Fibroblast of lung (primary cell): ENCODE data around the gene FOLR2. TPM values are rescaled to one million over a fixed set of nuclear protein-coding genes. Genes with fewer than 3 reads are reported as not detected.

Source experiments
- DNase-seq, 2 donors: peaks; one replicate each; pipeline versions ENCODE4 v3.0.0 to v3.0.0-alpha.2; 2010; ENCODE audit warnings: low read depth in 2 of 2
- H2AFZ ChIP-seq: 2 replicates; pipeline ENCODE4 v1.5.1; 2012; ENCODE audit warnings: low read length, control low read depth, inconsistent platforms
- H3K27ac ChIP-seq: 2 replicates; pipeline ENCODE4 v1.5.1; 2011; ENCODE audit warnings: low read length, control low read depth; ENCODE audit not compliant: insufficient read depth
- H3K27me3 ChIP-seq: 2 replicates; pipeline ENCODE4 v1.5.1; 2011; ENCODE audit warnings: mild to moderate bottlenecking, low read length; ENCODE audit not compliant: control insufficient read depth, insufficient read depth
- H3K36me3 ChIP-seq: 2 replicates; pipeline ENCODE4 v1.5.1; 2011; ENCODE audit warnings: low read length; ENCODE audit not compliant: control insufficient read depth, insufficient read depth
- H3K4me1 ChIP-seq: 2 replicates; pipeline ENCODE4 v1.5.1; 2011; ENCODE audit warnings: low read length; ENCODE audit not compliant: control insufficient read depth, insufficient read depth; ENCODE audit errors: extremely low read depth
- H3K4me2 ChIP-seq: 2 replicates; pipeline ENCODE4 v1.5.1; 2011; ENCODE audit warnings: low read length, control low read depth; ENCODE audit not compliant: insufficient read depth; ENCODE audit errors: extremely low read depth
- H3K4me3 ChIP-seq, 4 experiments: fragments of 200-600 bp in 1 of 4; sonication (generic) in 1 of 4; replicated peaks in 1 of 4; 2 replicates each; pipeline ENCODE4 v1.5.1; 2011 to 2016; ENCODE audit warnings: low read length in 4 of 4, low read depth in 3 of 4, mild to moderate bottlenecking in 3 of 4, control low read depth in 2 of 4, inconsistent platforms in 1 of 4, mixed read lengths in 1 of 4; ENCODE audit not compliant: insufficient read depth in 1 of 4; ENCODE audit errors: control extremely low read depth in 1 of 4
- H3K79me2 ChIP-seq: 2 replicates; pipeline ENCODE4 v1.5.1; 2012; ENCODE audit warnings: mild to moderate bottlenecking, low read length, inconsistent platforms; ENCODE audit not compliant: control insufficient read depth, insufficient read depth
- H3K9ac ChIP-seq: 2 replicates; pipeline ENCODE4 v1.5.1; 2011; ENCODE audit warnings: mild to moderate bottlenecking, low read length, control low read depth; ENCODE audit not compliant: insufficient read depth
- H3K9me3 ChIP-seq: 2 replicates; pipeline ENCODE4 v1.5.1; 2012; ENCODE audit warnings: low read depth, low read length; ENCODE audit not compliant: control insufficient read depth, insufficient read depth
- H4K20me1 ChIP-seq: 2 replicates; pipeline ENCODE4 v1.5.1; 2011; ENCODE audit warnings: low read length; ENCODE audit not compliant: control insufficient read depth, insufficient read depth; ENCODE audit errors: extremely low read depth
- EZH2 ChIP-seq: IDR thresholded peaks from 2 replicates; pipeline ENCODE4 v1.5.1; 2012; ENCODE audit warnings: low read length, control low read depth, mild to moderate bottlenecking; ENCODE audit errors: missing control alignments
- polyA plus RNA-seq, 2 donors: library from polyadenylated mRNA; depleted of rRNA in 1 of 2; stranded (reverse) in 1 of 2; unstranded in 1 of 2; fragments of >200 nt; gene quantifications; 2 replicates each; pipeline ENCODE4 v1.2.1, GENCODE V29; 2011 to 2012; ENCODE audit warnings: missing spikeins in 1 of 2
- total RNA-seq: library from RNA; depleted of rRNA; stranded (reverse); fragments of >200 nt; gene quantifications from 2 replicates; pipeline ENCODE4 v1.2.1, GENCODE V29; 2014
- TF ChIP-seq, protein P1 (sequence below), 2 donors: IDR thresholded peaks in 1 of 2; conservative IDR thresholded peaks in 1 of 2; 1 replicate in 1 of 2; 2 replicates in 1 of 2; pipeline ENCODE4 v1.5.1; 2011 to 2012; ENCODE audit warnings: low read length in 2 of 2, control low read depth in 1 of 2, inconsistent platforms in 1 of 2, low read depth in 1 of 2, mild to moderate bottlenecking in 1 of 2

The FOLR2 gene
- total and polyA plus RNA-seq, 2 donors (not counting 1 experiment from before 2014, with no cell fraction given), result not detected

GRCh38 chr11:72236083-72236697, 19.6 kb downstream of the FOLR2 start:
- no peak overlapping the region for H3K4me3 ChIP-seq
- no peak overlapping the region for H2AFZ ChIP-seq
- no peak for DNase-seq
- peaks cover 3% of the 10 kb centered on the region for H3K4me1 ChIP-seq
- H3K9ac ChIP-seq, result no peak overlapping the region
- peaks cover 41% of the 10 kb centered on the region for H3K36me3 ChIP-seq
- H3K79me2 ChIP-seq, result no peaks in the 10 kb centered on the region
- TF ChIP-seq, protein P1, sequence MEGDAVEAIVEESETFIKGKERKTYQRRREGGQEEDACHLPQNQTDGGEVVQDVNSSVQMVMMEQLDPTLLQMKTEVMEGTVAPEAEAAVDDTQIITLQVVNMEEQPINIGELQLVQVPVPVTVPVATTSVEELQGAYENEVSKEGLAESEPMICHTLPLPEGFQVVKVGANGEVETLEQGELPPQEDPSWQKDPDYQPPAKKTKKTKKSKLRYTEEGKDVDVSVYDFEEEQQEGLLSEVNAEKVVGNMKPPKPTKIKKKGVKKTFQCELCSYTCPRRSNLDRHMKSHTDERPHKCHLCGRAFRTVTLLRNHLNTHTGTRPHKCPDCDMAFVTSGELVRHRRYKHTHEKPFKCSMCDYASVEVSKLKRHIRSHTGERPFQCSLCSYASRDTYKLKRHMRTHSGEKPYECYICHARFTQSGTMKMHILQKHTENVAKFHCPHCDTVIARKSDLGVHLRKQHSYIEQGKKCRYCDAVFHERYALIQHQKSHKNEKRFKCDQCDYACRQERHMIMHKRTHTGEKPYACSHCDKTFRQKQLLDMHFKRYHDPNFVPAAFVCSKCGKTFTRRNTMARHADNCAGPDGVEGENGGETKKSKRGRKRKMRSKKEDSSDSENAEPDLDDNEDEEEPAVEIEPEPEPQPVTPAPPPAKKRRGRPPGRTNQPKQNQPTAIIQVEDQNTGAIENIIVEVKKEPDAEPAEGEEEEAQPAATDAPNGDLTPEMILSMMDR (conservative IDR thresholded peaks at IDR 0.05 in 1 of 2, IDR thresholded peaks at IDR 0.05 in 1 of 2; ENCODE audit: low read depth in 1 of 2, low read length in 2 of 2), result no peak
- TF ChIP-seq EZH2, result no peak
- peaks cover 2% of the 10 kb centered on the region for H4K20me1 ChIP-seq
- no peaks in the 10 kb centered on the region for H3K9me3 ChIP-seq
- no peak overlapping the region for H3K27ac ChIP-seq
- H3K4me2 ChIP-seq, result no peak overlapping the region
- peaks cover 6% of the 10 kb centered on the region for H3K27me3 ChIP-seq

DNA sequence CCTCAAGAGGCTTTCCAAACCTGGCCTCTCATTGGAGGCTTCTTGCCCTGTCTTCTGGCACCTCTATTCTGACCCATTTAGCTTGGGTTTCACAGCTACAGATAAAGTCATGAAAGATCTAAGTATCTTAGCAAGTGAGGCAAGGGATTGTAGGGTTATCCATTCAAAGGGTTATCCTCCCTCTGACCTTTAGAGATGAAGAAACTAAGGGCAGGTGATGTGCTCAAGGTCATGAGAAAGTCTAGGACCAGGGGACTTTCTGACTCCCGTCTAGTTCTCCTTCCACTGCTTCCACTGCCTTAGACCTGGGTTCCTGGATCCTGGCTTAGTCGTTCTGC, 20.1 kb downstream of the FOLR2 start:
- Histone ChIP-seq H3K4me1 (peaks cover 3% of the 10 kb centered on the region), H3K4me2 (no peak overlapping the region), H3K9ac (no peak overlapping the region), H4K20me1 (peaks cover 2% of the 10 kb centered on the region), H3K9me3 (no peaks in the 10 kb centered on the region), H2AFZ (no peak overlapping the region), H3K27ac (no peak overlapping the region), H3K36me3 (peaks cover 36% of the 10 kb centered on the region), H3K4me3 (no peak overlapping the region), H3K27me3 (peaks cover 6% of the 10 kb centered on the region), H3K79me2 (no peaks in the 10 kb centered on the region)
- TF ChIP-seq, protein P1 (conservative IDR thresholded peaks at IDR 0.05 in 1 of 2, IDR thresholded peaks at IDR 0.05 in 1 of 2; ENCODE audit: low read depth in 1 of 2, low read length in 2 of 2), result no peak
- TF ChIP-seq EZH2, result no peak
- DNase-seq, result no peak

DNA sequence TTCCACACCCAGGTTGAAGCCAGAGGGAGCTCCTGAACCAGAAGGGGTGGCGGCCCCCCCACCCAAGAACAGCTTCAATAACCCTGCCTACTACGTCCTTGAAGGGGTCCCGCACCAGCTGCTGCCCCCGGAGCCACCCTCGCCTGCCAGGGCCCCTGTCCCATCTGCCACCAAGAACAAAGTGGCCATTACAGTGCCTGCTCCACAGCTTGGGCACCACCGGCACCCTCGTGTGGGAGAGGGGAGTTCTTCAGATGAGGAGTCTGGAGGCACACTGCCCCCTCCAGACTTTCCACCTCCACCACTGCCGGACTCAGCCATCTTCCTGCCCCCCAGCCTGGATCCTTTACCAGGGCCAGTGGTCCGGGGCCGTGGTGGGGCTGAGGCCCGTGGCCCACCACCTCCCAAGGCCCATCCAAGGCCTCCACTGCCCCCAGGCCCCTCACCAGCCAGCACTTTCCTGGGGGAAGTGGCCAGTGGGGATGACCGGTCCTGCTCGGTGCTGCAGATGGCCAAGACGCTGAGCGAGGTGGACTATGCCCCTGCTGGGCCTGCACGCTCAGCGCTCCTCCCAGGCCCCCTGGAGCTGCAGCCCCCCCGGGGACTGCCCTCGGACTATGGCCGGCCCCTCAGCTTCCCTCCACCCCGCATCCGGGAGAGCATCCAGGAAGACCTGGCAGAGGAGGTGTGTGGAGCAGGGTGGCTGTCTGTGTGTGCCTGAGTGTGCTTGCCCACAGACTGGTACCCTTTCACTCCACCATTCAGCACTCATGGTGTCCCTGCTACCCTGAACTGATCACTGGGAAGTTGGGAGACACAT, 20.7 kb downstream of the FOLR2 start:
- Histone ChIP-seq H3K9me3 (no peaks in the 10 kb centered on the region), H3K79me2 (no peaks in the 10 kb centered on the region), H4K20me1 (peaks cover 2% of the 10 kb centered on the region), H3K27me3 (peaks cover 11% of the 10 kb centered on the region), H3K4me3 (no peak overlapping the region), H3K4me2 (no peak overlapping the region), H3K9ac (no peak overlapping the region), H3K36me3 (peaks cover 30% of the 10 kb centered on the region), H3K27ac (no peak overlapping the region), H2AFZ (no peak overlapping the region), H3K4me1 (peaks cover 3% of the 10 kb centered on the region)
- TF ChIP-seq, protein P1 (conservative IDR thresholded peaks at IDR 0.05 in 1 of 2, IDR thresholded peaks at IDR 0.05 in 1 of 2; ENCODE audit: low read depth in 1 of 2, low read length in 2 of 2), result no peak
- no peak for TF ChIP-seq EZH2
- DNase-seq, result no peak
